Astrocyte (in vitro differentiated cells and primary cell): ENCODE results near the gene KRT7. TPM values are rescaled to one million over a fixed set of nuclear protein-coding genes. Genes with fewer than 3 reads are reported as not detected.

Source experiments
- DNase-seq: peaks from one replicate; pipeline ENCODE4 v3.0.0-alpha.2; 2010; ENCODE audit warnings: low read depth
- FAIRE-seq: peaks from 2 replicates; lab custom pipeline; 2011; peaks lifted over from hg19 to GRCh38; lab: Jason Lieb, UNC
- H2AFZ ChIP-seq: 2 replicates; pipeline ENCODE4 v1.6.0; 2012; ENCODE audit warnings: low read depth, low read length, inconsistent platforms
- H3K27ac ChIP-seq: 2 replicates; pipeline ENCODE4 v1.5.1; 2011; ENCODE audit warnings: low read depth, low read length, inconsistent platforms
- H3K27me3 ChIP-seq: 2 replicates; pipeline ENCODE4 v1.6.0; 2011; ENCODE audit warnings: low read length, inconsistent platforms; ENCODE audit not compliant: insufficient read depth
- H3K36me3 ChIP-seq: 2 replicates; pipeline ENCODE4 v1.5.1; 2011; ENCODE audit warnings: low read length, inconsistent platforms; ENCODE audit not compliant: insufficient read depth
- H3K4me1 ChIP-seq: 2 replicates; pipeline ENCODE4 v1.5.1; 2011; ENCODE audit warnings: low read length, inconsistent platforms; ENCODE audit not compliant: insufficient read depth
- H3K4me2 ChIP-seq: 2 replicates; pipeline ENCODE4 v1.6.0; 2012; ENCODE audit warnings: low read length, inconsistent platforms
- H3K4me3 ChIP-seq: 2 replicates; pipeline ENCODE4 v1.5.1; 2011; ENCODE audit warnings: low read depth, mild to moderate bottlenecking, low read length, inconsistent platforms; ENCODE audit not compliant: insufficient read depth
- H3K79me2 ChIP-seq: 2 replicates; pipeline ENCODE4 v1.6.0; 2012; ENCODE audit warnings: mild to moderate bottlenecking, low read length, inconsistent platforms; ENCODE audit not compliant: insufficient read depth
- H3K9ac ChIP-seq: 2 replicates; pipeline ENCODE4 v1.6.0; 2012; ENCODE audit warnings: mild to moderate bottlenecking, low read length, inconsistent platforms
- H3K9me3 ChIP-seq: 2 replicates; pipeline ENCODE4 v1.5.1; 2012; ENCODE audit warnings: low read depth, mild to moderate bottlenecking, low read length, inconsistent platforms; ENCODE audit not compliant: insufficient read depth
- H4K20me1 ChIP-seq: 2 replicates; pipeline ENCODE4 v1.6.0; 2012; ENCODE audit warnings: low read length, inconsistent platforms; ENCODE audit not compliant: insufficient read depth
- H3K27ac Mint-ChIP-seq: one replicate; pipeline ENCODE4 v1.8.0; 2021; ENCODE audit warnings: mild to moderate bottlenecking, mixed read lengths; ENCODE audit not compliant: unreplicated experiment
- H3K27me3 Mint-ChIP-seq: one replicate; pipeline ENCODE4 v1.8.0; 2021; ENCODE audit warnings: low read depth, mixed read lengths; ENCODE audit not compliant: unreplicated experiment
- H3K36me3 Mint-ChIP-seq: one replicate; pipeline ENCODE4 v1.8.0; 2021; ENCODE audit warnings: low read depth, mixed read lengths; ENCODE audit not compliant: unreplicated experiment
- H3K4me1 Mint-ChIP-seq: one replicate; pipeline ENCODE4 v1.8.0; 2021; ENCODE audit warnings: low read depth, mixed read lengths; ENCODE audit not compliant: unreplicated experiment
- H3K4me3 Mint-ChIP-seq: one replicate; pipeline ENCODE4 v1.8.0; 2021; ENCODE audit warnings: mild to moderate bottlenecking, moderate library complexity, mixed read lengths; ENCODE audit not compliant: unreplicated experiment
- H3K9me3 Mint-ChIP-seq: one replicate; pipeline ENCODE4 v1.8.0; 2021; ENCODE audit warnings: mild to moderate bottlenecking, mixed read lengths; ENCODE audit not compliant: unreplicated experiment
- CTCF ChIP-seq: IDR thresholded peaks from 2 replicates; pipeline ENCODE4 v1.5.1; 2011; ENCODE audit warnings: low read depth, mild to moderate bottlenecking, inconsistent platforms, low read length, moderate library complexity; ENCODE audit not compliant: insufficient read depth
- EZH2 ChIP-seq: IDR thresholded peaks from 2 replicates; pipeline ENCODE4 v1.6.1; 2012; ENCODE audit warnings: mild to moderate bottlenecking, low read length, inconsistent platforms; ENCODE audit not compliant: insufficient read depth
- total RNA-seq: library from RNA; stranded (reverse); gene quantifications from 2 replicates; pipeline ENCODE4 v1.2.1, GENCODE V29; 2021

The KRT7 gene
- total RNA-seq, 1 donor from 2014 or later = 149 TPM

- Histone ChIP-seq H3K4me3 (no peak overlapping the region), H3K9me3 (no peaks in the 10 kb centered on the region), H3K27me3 (no peaks in the 10 kb centered on the region), H3K27ac (no peak overlapping the region), H3K9ac (no peak overlapping the region), H3K4me2 (no peak overlapping the region), H3K4me1 (peaks cover 37% of the 10 kb centered on the region), H2AFZ (no peak overlapping the region), H3K36me3 (no peaks in the 10 kb centered on the region), H4K20me1 (no peaks in the 10 kb centered on the region), H3K79me2 (no peaks in the 10 kb centered on the region)
- H3K4me3 Mint-ChIP-seq = no peak overlapping the region
- DNase-seq = no peak
- no peak for TF ChIP-seq EZH2
- no peak for TF ChIP-seq CTCF
- peaks cover 17% of the 10 kb centered on the region for H3K27me3 Mint-ChIP-seq
- no peak overlapping the region for H3K27ac Mint-ChIP-seq
- H3K36me3 Mint-ChIP-seq = peaks cover 1% of the 10 kb centered on the region
- FAIRE-seq = no peak
- H3K4me1 Mint-ChIP-seq = peaks cover 32% of the 10 kb centered on the region
- H3K9me3 Mint-ChIP-seq = no peaks in the 10 kb centered on the region
Measured at GRCh38 chr12:52201451-52201839, 31.6 kb upstream of the KRT7 start.

- Histone ChIP-seq H3K36me3 (no peaks in the 10 kb centered on the region), H3K4me3 (no peak overlapping the region), H3K4me1 (peaks cover 38% of the 10 kb centered on the region), H3K79me2 (no peaks in the 10 kb centered on the region), H3K9me3 (no peaks in the 10 kb centered on the region), H3K9ac (peak overlapping the region; percentile 56), H4K20me1 (no peaks in the 10 kb centered on the region), H3K27me3 (no peaks in the 10 kb centered on the region), H3K27ac (peak overlapping the region; percentile 14), H3K4me2 (peak overlapping the region; percentile 65), H2AFZ (peak overlapping the region; percentile 71)
- Mint-ChIP-seq H3K4me1 (peaks cover 29% of the 10 kb centered on the region), H3K9me3 (peaks cover 2% of the 10 kb centered on the region), H3K27ac (peak overlapping the region; percentile 69), H3K36me3 (peaks cover 1% of the 10 kb centered on the region), H3K4me3 (no peak overlapping the region), H3K27me3 (peaks cover 19% of the 10 kb centered on the region)
- FAIRE-seq (no peak), DNase-seq (no peak)
- TF ChIP-seq EZH2 = no peak
- no peak for TF ChIP-seq CTCF
Measured at GRCh38 chr12:52202361-52203078, 30.5 kb upstream of the KRT7 start.
